Ishikawa (cell line): Measurements from ENCODE around the gene NUMA1.

ENCODE experiments used
- CEBPB ChIP-seq: IDR thresholded peaks from 2 replicates; pipeline ENCODE4 v1.6.1; 2012
- CREB1 ChIP-seq: IDR thresholded peaks from 2 replicates; pipeline ENCODE4 v1.6.1; 2012; ENCODE audit warnings: low read depth
- EGR1 ChIP-seq: IDR thresholded peaks from 2 replicates; pipeline ENCODE4 v1.6.1; 2012
- EP300 ChIP-seq: IDR thresholded peaks from 2 replicates; pipeline ENCODE4 v1.6.1; 2012; ENCODE audit warnings: borderline replicate concordance
- NFIC ChIP-seq: IDR thresholded peaks from 2 replicates; pipeline ENCODE4 v1.6.1; 2012
- RAD21 ChIP-seq: IDR thresholded peaks from 2 replicates; pipeline ENCODE4 v1.6.1; 2012; ENCODE audit warnings: low read depth
- TAF1 ChIP-seq: IDR thresholded peaks from 2 replicates; pipeline ENCODE4 v1.6.1; 2012; ENCODE audit warnings: low read depth, mild to moderate bottlenecking
- TCF12 ChIP-seq: IDR thresholded peaks from 2 replicates; pipeline ENCODE4 v1.6.1; 2012; ENCODE audit warnings: low read depth
- TEAD4 ChIP-seq: IDR thresholded peaks from 2 replicates; pipeline ENCODE4 v1.6.1; 2012
- YY1 ChIP-seq: IDR thresholded peaks from 2 replicates; pipeline ENCODE4 v1.6.1; 2012; ENCODE audit warnings: low read depth
- ZBTB7A ChIP-seq: IDR thresholded peaks from 2 replicates; pipeline ENCODE4 v1.6.1; 2012; ENCODE audit warnings: low read depth
- TF ChIP-seq, protein P1 (sequence below): IDR thresholded peaks from 2 replicates; pipeline ENCODE4 v1.6.1; 2012; ENCODE audit warnings: low read depth, mild to moderate bottlenecking
- TF ChIP-seq, protein P2 (sequence below): IDR thresholded peaks from 2 replicates; pipeline ENCODE4 v1.6.1; 2012
- TF ChIP-seq, protein P3 (sequence below): IDR thresholded peaks from 2 replicates; pipeline ENCODE4 v1.6.1; 2012

The NUMA1 gene

DNA sequence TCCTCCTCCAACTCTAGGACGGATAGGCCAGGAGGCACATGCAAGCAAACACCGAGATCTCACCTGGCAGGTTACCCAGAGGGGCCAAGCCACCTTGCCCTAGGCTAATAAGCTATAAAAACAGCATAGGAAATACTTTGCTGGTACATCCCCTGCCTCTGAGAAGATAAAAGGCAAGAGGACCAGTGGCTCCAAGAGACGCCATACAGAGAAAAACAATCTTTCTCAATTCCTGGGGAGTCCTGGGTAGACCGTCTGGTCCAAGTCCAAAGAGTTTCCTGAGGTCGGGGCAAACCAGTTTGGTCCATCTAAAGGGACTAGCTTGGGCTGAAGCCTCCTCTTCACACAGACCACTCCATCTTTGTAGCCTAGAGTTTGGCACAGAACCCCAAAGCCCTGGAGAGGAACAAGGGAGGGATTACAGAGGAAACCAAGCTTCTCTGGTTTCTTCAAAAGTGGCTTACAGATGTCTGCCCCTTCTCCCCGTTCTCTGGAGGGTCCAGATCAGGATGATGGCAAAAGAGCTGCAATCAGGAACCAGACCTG is 40.4 kb downstream of the NUMA1 start:
- TF ChIP-seq CEBPB = no peak
- TF ChIP-seq YY1 = no peak
- TF ChIP-seq TAF1 = no peak
- no peak for TF ChIP-seq EGR1
- TF ChIP-seq ZBTB7A = no peak
- no peak for TF ChIP-seq EP300
- TF ChIP-seq, protein P1, sequence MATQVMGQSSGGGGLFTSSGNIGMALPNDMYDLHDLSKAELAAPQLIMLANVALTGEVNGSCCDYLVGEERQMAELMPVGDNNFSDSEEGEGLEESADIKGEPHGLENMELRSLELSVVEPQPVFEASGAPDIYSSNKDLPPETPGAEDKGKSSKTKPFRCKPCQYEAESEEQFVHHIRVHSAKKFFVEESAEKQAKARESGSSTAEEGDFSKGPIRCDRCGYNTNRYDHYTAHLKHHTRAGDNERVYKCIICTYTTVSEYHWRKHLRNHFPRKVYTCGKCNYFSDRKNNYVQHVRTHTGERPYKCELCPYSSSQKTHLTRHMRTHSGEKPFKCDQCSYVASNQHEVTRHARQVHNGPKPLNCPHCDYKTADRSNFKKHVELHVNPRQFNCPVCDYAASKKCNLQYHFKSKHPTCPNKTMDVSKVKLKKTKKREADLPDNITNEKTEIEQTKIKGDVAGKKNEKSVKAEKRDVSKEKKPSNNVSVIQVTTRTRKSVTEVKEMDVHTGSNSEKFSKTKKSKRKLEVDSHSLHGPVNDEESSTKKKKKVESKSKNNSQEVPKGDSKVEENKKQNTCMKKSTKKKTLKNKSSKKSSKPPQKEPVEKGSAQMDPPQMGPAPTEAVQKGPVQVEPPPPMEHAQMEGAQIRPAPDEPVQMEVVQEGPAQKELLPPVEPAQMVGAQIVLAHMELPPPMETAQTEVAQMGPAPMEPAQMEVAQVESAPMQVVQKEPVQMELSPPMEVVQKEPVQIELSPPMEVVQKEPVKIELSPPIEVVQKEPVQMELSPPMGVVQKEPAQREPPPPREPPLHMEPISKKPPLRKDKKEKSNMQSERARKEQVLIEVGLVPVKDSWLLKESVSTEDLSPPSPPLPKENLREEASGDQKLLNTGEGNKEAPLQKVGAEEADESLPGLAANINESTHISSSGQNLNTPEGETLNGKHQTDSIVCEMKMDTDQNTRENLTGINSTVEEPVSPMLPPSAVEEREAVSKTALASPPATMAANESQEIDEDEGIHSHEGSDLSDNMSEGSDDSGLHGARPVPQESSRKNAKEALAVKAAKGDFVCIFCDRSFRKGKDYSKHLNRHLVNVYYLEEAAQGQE = no peak
- TF ChIP-seq RAD21 = no peak
- TF ChIP-seq, protein P2, sequence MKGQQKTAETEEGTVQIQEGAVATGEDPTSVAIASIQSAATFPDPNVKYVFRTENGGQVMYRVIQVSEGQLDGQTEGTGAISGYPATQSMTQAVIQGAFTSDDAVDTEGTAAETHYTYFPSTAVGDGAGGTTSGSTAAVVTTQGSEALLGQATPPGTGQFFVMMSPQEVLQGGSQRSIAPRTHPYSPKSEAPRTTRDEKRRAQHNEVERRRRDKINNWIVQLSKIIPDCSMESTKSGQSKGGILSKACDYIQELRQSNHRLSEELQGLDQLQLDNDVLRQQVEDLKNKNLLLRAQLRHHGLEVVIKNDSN = no peak
- no peak for TF ChIP-seq TEAD4
- no peak for TF ChIP-seq NFIC
- TF ChIP-seq, protein P3, sequence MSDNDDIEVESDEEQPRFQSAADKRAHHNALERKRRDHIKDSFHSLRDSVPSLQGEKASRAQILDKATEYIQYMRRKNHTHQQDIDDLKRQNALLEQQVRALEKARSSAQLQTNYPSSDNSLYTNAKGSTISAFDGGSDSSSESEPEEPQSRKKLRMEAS = no peak
- no peak for TF ChIP-seq TCF12
- TF ChIP-seq CREB1 = no peak

DNA sequence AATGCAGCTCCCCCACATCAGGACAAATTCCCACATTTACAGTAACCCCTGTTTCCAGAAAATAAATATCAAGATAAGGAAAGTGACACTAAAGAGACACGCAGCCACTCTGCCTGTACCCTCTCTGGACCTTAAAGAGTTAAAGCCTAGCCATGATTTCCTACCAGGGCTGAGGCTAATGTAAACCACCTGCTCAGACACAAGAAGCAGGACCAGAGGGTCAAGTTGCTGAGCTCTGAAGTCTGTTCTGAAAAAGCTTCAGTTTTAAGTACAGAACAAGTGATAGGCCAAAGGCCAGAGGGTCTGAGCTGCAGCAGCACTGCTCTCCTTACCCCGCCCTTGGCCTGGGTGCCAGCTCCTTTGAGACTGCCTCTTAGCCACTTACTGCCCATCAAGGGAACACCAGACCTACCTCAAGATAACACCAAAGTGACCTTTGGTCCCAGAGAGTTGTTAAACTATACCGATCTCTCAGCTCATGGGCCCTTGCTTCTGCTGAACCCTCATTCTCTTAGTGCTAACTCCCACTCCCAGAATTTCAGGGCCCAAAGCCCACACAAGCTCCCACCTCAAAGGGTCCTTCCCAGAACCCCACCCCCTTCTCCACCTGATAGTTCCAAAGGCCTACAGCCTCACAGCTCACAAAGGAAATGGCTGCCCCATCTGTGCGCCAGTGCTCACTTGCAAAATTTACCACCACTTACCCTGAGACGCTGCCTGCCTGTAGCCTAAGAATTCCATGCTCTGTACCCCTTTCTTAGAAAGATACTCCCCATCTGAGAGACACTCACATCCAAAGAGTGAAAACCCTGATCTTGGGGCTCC is 41.1 kb downstream of the NUMA1 start:
- TF ChIP-seq EGR1 = no peak
- TF ChIP-seq, protein P2 = no peak
- TF ChIP-seq TEAD4 = no peak
- TF ChIP-seq TAF1 = no peak

DNA sequence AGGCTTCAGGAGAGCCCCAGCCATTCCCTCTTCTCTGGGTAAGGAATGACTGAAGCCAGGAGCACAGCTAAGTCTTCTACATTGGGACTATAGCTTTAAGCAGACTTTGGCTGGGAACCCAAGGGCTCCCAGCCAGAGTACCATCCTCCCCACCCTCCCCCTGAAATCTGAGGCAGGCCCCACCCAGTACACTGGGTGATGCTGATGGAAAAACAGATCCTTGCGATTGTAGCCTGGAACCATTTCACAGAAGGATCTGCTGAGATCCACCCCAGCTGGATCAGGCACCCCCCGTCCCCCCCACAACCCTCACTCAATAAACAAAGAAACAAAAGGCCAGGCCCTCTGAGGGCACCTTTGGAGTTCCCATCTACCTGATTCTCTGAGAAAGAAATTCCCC is 41.9 kb downstream of the NUMA1 start:
- TF ChIP-seq NFIC (peak; percentile 26; the same call in 1 of the 2 replicates), TCF12 (no peak)

DNA sequence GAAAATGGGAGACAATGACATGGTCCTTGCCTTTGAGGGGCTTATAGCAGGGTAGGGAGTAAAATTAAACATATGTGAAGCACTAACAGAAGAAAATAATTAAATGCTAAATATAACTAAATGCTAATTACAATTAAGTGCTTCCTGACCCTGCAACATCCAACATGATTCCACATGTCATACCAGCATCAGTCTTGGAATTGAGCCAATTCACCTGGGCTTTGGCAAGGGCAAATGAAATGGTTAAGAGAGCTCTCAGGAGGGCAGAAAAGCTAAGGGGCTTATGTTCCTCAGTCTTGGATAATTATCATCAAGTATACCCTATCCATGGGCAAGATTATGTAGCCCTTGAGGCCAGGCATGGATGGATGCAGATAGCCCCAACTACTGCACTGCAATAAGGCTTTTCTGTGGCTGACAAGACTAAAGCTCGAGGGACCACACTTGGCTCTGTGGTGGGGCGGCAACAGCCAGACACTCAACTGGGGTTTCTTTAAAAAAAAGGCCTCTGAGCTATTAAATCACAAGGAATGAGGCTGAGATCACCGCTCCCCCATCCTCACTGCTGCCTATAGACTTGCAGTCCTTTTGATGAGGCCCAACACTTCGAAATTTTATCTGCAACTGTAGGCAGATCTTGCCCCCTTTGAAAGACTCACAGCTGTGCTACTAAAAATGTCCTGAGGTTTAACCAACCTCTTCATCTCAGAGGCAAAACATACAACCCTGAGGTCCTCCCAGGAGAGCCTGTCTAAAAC is 42.6 kb downstream of the NUMA1 start:
- no peak for TF ChIP-seq YY1
- TF ChIP-seq NFIC = peak; percentile 32; the same call in 1 of the 2 replicates

DNA sequence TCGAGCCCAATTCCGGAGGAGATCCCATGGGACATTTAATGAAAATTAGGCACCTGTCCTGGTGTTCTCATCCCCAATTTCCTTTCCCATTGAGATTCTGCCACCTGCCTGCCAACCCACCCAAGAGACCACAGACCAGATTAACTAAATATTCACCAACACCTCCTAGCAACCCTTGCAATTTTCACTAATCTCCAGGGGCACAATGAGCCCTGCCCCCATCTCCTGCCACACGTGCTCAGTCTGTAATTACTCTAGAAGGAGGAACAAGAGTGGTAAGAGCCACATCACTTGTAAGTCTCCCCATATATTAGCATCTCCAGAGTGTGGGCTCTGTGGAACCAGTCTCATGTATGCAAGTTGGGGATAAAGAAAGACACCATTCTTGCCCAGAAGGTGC is 43.7 kb downstream of the NUMA1 start:
- TF ChIP-seq YY1 (no peak), NFIC (no peak)

DNA sequence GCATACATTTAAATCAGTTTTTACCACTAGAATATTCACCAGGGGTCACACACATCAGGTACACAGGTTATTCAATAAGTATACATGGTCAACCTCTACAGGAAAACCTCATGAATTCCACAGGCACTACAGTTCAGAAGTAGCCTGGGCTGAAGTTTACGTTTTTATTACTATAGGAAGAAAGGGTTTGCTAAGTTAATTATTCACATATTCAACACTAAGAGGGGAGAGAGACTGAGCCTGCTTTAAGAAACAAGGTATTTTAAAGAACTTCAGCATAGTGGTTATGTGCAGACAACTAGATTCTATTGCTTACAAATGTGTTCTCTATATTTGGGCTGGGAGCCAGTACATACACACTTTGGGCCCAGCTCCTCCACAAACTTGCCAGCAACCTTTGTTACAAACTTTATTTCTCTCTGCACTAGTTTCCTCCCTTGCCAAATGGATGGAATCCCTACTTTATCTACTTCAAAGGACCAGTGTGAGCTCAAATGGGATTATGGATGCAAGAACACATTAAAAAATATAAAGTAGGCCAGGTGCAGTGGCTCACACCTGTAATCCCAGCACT is 49.8 kb downstream of the NUMA1 start:
- TF ChIP-seq, protein P3 = no peak
- TF ChIP-seq TEAD4 = no peak
- TF ChIP-seq EGR1 = no peak
- TF ChIP-seq CEBPB = no peak

DNA sequence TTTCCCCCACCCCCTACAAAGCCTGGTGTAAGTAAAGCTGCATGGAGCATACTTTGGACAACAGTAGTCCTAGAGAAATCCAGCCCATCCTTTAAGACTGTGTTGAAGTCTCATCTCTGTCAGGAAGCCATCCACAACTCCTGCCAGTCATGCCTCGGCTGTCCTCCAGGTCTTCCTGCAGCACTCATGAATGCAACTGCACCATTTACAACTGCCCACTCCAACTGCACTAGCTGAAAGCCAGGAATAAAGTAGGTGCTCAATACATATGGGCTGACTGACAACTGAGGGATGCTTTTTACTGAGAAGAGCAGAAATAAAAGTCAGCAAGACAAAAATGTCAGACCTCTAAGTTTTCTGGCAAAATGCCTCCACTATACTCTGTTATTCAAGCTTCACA is 54.3 kb downstream of the NUMA1 start:
- TF ChIP-seq CEBPB = no peak
- TF ChIP-seq TAF1 = no peak
- no peak for TF ChIP-seq TEAD4
- no peak for TF ChIP-seq RAD21
- TF ChIP-seq, protein P1 = no peak
- TF ChIP-seq, protein P2 = no peak
- TF ChIP-seq, protein P3 = no peak
- TF ChIP-seq ZBTB7A = no peak
- no peak for TF ChIP-seq TCF12
